Raji (cell line): ENCODE results near the gene ANKAR.

Source experiments
- POLR2A ChIP-seq: IDR thresholded peaks from 2 replicates; pipeline ENCODE4 v1.6.1; 2011; ENCODE audit warnings: low read depth, low read length, control low read depth; ENCODE audit not compliant: insufficient read depth

The ANKAR gene

DNA sequence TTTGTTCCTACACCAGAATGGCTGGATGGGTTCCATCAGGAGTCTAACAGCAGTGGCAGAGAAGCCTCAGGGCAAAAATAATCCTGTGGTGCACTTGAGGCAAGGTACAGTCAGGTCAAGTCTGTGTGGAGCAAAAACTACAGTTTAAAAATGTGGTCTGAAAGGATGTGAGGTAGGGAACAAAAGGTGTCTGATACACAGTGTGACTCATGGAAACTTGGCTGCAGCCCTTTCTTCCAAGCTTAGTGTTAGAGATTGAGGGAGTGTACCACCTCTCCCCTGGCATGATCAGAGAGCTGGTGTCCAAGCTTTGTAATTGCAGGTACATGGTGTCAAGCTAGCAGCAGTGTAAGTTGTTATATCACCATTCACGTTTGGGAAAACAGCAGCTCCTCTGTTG, 8.9 kb downstream of the ANKAR start:
- no peak for TF ChIP-seq POLR2A

- TF ChIP-seq POLR2A, result no peak
Measured at GRCh38 chr2:189684811-189685210, 10.3 kb downstream of the ANKAR start.

- no peak for TF ChIP-seq POLR2A
Measured at GRCh38 chr2:189685540-189686229, 11.2 kb downstream of the ANKAR start.

DNA sequence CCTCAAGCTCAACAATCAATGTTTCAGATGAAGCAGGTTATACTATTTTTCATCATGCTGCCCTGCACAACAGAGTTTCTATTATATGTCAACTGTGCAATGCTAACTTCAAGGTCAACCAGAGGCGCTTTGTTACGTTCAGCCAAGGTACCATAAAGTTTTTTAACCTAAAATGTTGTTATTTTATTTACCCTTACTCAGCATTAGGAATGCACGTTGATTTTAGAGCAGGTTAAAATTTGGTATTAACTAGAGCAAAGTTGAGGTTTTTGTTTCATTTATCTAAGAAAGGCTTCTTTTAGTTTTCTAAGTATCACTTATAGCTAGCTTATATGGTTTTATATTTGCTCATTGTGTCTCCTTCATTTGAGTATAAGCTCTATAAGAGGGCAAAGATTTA, 21.8 kb downstream of the ANKAR start:
- no peak for TF ChIP-seq POLR2A

GRCh38 chr2:189698020-189698887, 23.8 kb downstream of the ANKAR start:
- no peak for TF ChIP-seq POLR2A

GRCh38 chr2:189700681-189701080, 26.2 kb downstream of the ANKAR start:
- TF ChIP-seq POLR2A, result no peak

DNA sequence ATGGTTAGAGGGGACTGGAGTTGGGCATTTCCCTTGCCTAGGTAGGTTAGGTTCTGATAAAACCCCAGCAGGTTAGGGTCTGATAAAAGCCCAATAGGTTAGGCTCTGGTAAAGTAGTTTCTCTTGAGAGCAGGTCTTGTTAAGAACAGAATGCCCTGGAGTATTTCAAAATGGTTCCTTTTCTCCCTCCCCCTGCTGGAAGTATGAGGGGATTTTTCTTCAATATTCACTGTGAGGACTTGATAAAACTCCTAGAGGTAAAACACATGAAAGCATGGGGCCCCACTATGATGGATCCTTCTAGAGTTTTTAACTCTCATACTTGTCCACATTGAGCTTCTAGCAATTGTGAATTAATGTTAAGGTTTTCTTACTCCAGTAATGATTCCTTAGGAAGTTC, 27.6 kb downstream of the ANKAR start:
- TF ChIP-seq POLR2A, result no peak

GRCh38 chr2:189709501-189710221, 35.2 kb downstream of the ANKAR start:
- no peak for TF ChIP-seq POLR2A

DNA sequence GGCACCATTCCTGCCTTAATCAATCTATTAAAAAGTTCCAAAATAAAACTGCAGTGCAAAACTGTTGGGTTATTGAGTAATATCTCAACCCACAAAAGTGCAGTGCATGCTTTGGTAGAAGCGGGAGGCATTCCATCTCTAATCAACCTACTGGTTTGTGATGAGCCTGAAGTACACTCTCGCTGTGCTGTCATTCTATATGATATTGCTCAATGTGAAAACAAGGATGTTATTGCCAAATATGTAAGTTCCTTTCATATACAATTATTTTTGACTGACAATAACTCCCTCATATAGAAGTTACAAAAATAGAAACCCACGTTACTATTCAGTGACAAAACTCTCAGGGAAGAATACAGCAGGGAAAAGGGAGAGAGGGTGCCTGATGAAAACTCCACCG, 45.1 kb downstream of the ANKAR start:
- no peak for TF ChIP-seq POLR2A

DNA sequence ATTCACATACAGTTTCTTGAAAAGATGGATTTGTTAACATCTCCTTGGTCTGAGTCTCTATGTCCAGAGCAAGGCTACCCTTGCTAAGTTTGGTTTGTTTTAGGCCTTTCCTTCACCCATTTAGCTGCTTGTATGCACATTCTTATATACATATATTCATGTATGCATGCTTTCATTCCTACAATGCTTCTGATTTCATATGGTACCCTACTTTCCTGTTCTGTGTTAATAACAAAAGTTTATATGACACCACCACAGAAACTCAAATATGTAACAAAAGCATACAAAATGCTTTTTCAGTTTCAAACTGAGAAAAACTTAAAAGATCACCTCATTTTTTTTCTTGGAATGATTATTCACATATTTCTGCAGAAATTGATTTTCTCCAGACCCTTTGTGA, 48.7 kb downstream of the ANKAR start:
- no peak for TF ChIP-seq POLR2A
